ENCODE measurements around the gene EID3.
"Not testable (repeated sequence)": the region's sequence is repeated elsewhere in the genome, so short reads cannot be mapped to it uniquely, and the experiment has no call there.

Gene EID3

GRCh38 chr12:104303538-104304151, at the start of gene EID3:
Gene EID3 (plus strand): TSS chr12:104303739. CDS start chr12:104303935, 196 bp downstream.
- DNase-seq (ENCODE audit: low read depth): peak; percentile 48
- peak within 1 kb of the TSS; percentile 42 for H3K4me3 ChIP-seq (ENCODE audit: low read depth, low read length)

GRCh38 chr12:104257913-104258472, 45.5 kb upstream of the EID3 start:
- DNase-seq (ENCODE audit: low read depth): no peak
- H3K4me3 ChIP-seq (ENCODE audit: low read depth, low read length): no peak overlapping the region

- H3K4me3 ChIP-seq (ENCODE audit: low read depth, low read length): no peak overlapping the region
- no peak for DNase-seq (ENCODE audit: low read depth)
Measured at GRCh38 chr12:104258476-104259067, 45.0 kb upstream of the EID3 start.

- H3K4me3 ChIP-seq (ENCODE audit: low read depth, low read length): no peak overlapping the region
- no peak for DNase-seq (ENCODE audit: low read depth)
Measured at GRCh38 chr12:104263026-104263425, 40.5 kb upstream of the EID3 start.

GRCh38 chr12:104263580-104264358, 39.8 kb upstream of the EID3 start:
- DNase-seq (ENCODE audit: low read depth): no peak

GRCh38 chr12:104265436-104265835, 38.1 kb upstream of the EID3 start:
- H3K4me3 ChIP-seq (ENCODE audit: low read depth, low read length); DNase-seq (ENCODE audit: low read depth): not testable (repeated sequence)

More at GRCh38 chr12:104263580-104264358, 39.8 kb upstream of the EID3 start:
- no peak overlapping the region for H3K4me3 ChIP-seq (ENCODE audit: low read depth, low read length)

- H3K4me3 ChIP-seq (ENCODE audit: low read depth, low read length): no peak overlapping the region
- no peak for DNase-seq (ENCODE audit: low read depth)
Measured at GRCh38 chr12:104272938-104273337, 30.6 kb upstream of the EID3 start.

GRCh38 chr12:104273503-104273902, 30.0 kb upstream of the EID3 start:
- DNase-seq (ENCODE audit: low read depth): no peak
- no peak overlapping the region for H3K4me3 ChIP-seq (ENCODE audit: low read depth, low read length)

- no peak overlapping the region for H3K4me3 ChIP-seq (ENCODE audit: low read depth, low read length)
- no peak for DNase-seq (ENCODE audit: low read depth)
Measured at GRCh38 chr12:104274811-104275210, 28.7 kb upstream of the EID3 start.

- no peak for DNase-seq (ENCODE audit: low read depth)
- no peak overlapping the region for H3K4me3 ChIP-seq (ENCODE audit: low read depth, low read length)
Measured at GRCh38 chr12:104275689-104276088, 27.9 kb upstream of the EID3 start.

- H3K4me3 ChIP-seq (ENCODE audit: low read depth, low read length): no peak overlapping the region
- no peak for DNase-seq (ENCODE audit: low read depth)
Measured at GRCh38 chr12:104276273-104277131, 27.0 kb upstream of the EID3 start.

- DNase-seq (ENCODE audit: low read depth): no peak
- H3K4me3 ChIP-seq (ENCODE audit: low read depth, low read length): no peak overlapping the region
Measured at GRCh38 chr12:104279164-104279563, 24.4 kb upstream of the EID3 start.

- no peak for DNase-seq (ENCODE audit: low read depth)
- H3K4me3 ChIP-seq (ENCODE audit: low read depth, low read length): no peak overlapping the region
Measured at GRCh38 chr12:104280111-104280510, 23.4 kb upstream of the EID3 start.

- DNase-seq (ENCODE audit: low read depth): peak; percentile 71
Measured at GRCh38 chr12:104280717-104281458, 22.7 kb upstream of the EID3 start.

GRCh38 chr12:104281636-104282035, 21.9 kb upstream of the EID3 start:
- no peak overlapping the region for H3K4me3 ChIP-seq (ENCODE audit: low read depth, low read length)
- DNase-seq (ENCODE audit: low read depth): no peak

More at GRCh38 chr12:104280717-104281458, 22.7 kb upstream of the EID3 start:
- no peak overlapping the region for H3K4me3 ChIP-seq (ENCODE audit: low read depth, low read length)

GRCh38 chr12:104282109-104282508, 21.4 kb upstream of the EID3 start:
- no peak for DNase-seq (ENCODE audit: low read depth)
- no peak overlapping the region for H3K4me3 ChIP-seq (ENCODE audit: low read depth, low read length)

GRCh38 chr12:104285740-104286515, 17.6 kb upstream of the EID3 start:
- peak overlapping the region; percentile 90 for H3K4me3 ChIP-seq (ENCODE audit: low read depth, low read length)
- DNase-seq (ENCODE audit: low read depth): no peak

Data from skeletal muscle cell (primary cell).